ENCODE data around the gene MYMX.

Gene MYMX

GRCh38 chr6:44232676-44233566, 16.2 kb downstream of the MYMX start:
- Histone ChIP-seq H3K4me3 (ENCODE audit: low read length) (no peak overlapping the region), H3K27ac (ENCODE audit: low read depth, low read length) (no peak overlapping the region), H3K9me2 (replicated peaks; ENCODE audit: control insufficient read depth, low read length) (no peaks in the 10 kb centered on the region), H3K4me1 (ENCODE audit: control insufficient read depth, low read length) (peaks cover 9% of the 10 kb centered on the region), H3K36me3 (ENCODE audit: control insufficient read depth, low read length) (peaks cover 80% of the 10 kb centered on the region), H3K79me2 (ENCODE audit: control insufficient read depth, low read length) (peaks cover 5% of the 10 kb centered on the region), H3K4me2 (ENCODE audit: low read length) (no peak overlapping the region), H3K9me3 (ENCODE audit: control insufficient read depth, insufficient read depth, low read length) (no peaks in the 10 kb centered on the region), H3F3A (ENCODE audit: control insufficient read depth, insufficient read depth) (peaks cover 13% of the 10 kb centered on the region), H3K27me3 (ENCODE audit: control insufficient read depth, low read length) (no peaks in the 10 kb centered on the region), H4K20me1 (ENCODE audit: control insufficient read depth, insufficient read depth, low read depth, low read length) (no peaks in the 10 kb centered on the region)
- no peak for TF ChIP-seq EZH2phosphoT487 (IDR thresholded peaks at IDR 0.05; ENCODE audit: borderline replicate concordance, low read length)
- no peak for TF ChIP-seq CTCF (IDR thresholded peaks at IDR 0.05; ENCODE audit: low read depth, low read length, poor library complexity, severe bottlenecking)

GRCh38 chr6:44233567-44234100, 16.9 kb downstream of the MYMX start:
- H3F3A ChIP-seq (ENCODE audit: control insufficient read depth, insufficient read depth): peaks cover 13% of the 10 kb centered on the region
- no peak overlapping the region for H3K4me2 ChIP-seq (ENCODE audit: low read length)
- TF ChIP-seq EZH2phosphoT487 (IDR thresholded peaks at IDR 0.05; ENCODE audit: borderline replicate concordance, low read length): no peak
- no peak for TF ChIP-seq CTCF (IDR thresholded peaks at IDR 0.05; ENCODE audit: low read depth, low read length, poor library complexity, severe bottlenecking)
- H3K4me3 ChIP-seq (ENCODE audit: low read length): no peak overlapping the region
- no peaks in the 10 kb centered on the region for H3K9me3 ChIP-seq (ENCODE audit: control insufficient read depth, insufficient read depth, low read length)
- no peaks in the 10 kb centered on the region for H3K9me2 ChIP-seq (replicated peaks; ENCODE audit: control insufficient read depth, low read length)
- peaks cover 73% of the 10 kb centered on the region for H3K36me3 ChIP-seq (ENCODE audit: control insufficient read depth, low read length)
- no peak overlapping the region for H3K27ac ChIP-seq (ENCODE audit: low read depth, low read length)
- H4K20me1 ChIP-seq (ENCODE audit: control insufficient read depth, insufficient read depth, low read depth, low read length): no peaks in the 10 kb centered on the region
- H3K4me1 ChIP-seq (ENCODE audit: control insufficient read depth, low read length): peaks cover 13% of the 10 kb centered on the region
- no peaks in the 10 kb centered on the region for H3K79me2 ChIP-seq (ENCODE audit: control insufficient read depth, low read length)
- no peaks in the 10 kb centered on the region for H3K27me3 ChIP-seq (ENCODE audit: control insufficient read depth, low read length)

GRCh38 chr6:44234101-44235025, 17.6 kb downstream of the MYMX start:
- peaks cover 13% of the 10 kb centered on the region for H3F3A ChIP-seq (ENCODE audit: control insufficient read depth, insufficient read depth)

More at GRCh38 chr6:44234101-44235025, 17.6 kb downstream of the MYMX start:
- Histone ChIP-seq H3K4me1 (ENCODE audit: control insufficient read depth, low read length) (peaks cover 13% of the 10 kb centered on the region), H3K9me2 (replicated peaks; ENCODE audit: control insufficient read depth, low read length) (no peaks in the 10 kb centered on the region), H3K9me3 (ENCODE audit: control insufficient read depth, insufficient read depth, low read length) (no peaks in the 10 kb centered on the region), H3K27me3 (ENCODE audit: control insufficient read depth, low read length) (no peaks in the 10 kb centered on the region), H3K27ac (ENCODE audit: low read depth, low read length) (no peak overlapping the region), H3K36me3 (ENCODE audit: control insufficient read depth, low read length) (peaks cover 66% of the 10 kb centered on the region), H3K79me2 (ENCODE audit: control insufficient read depth, low read length) (no peaks in the 10 kb centered on the region), H3K4me2 (ENCODE audit: low read length) (no peak overlapping the region), H3K4me3 (ENCODE audit: low read length) (no peak overlapping the region), H4K20me1 (ENCODE audit: control insufficient read depth, insufficient read depth, low read depth, low read length) (no peaks in the 10 kb centered on the region)
- TF ChIP-seq EZH2phosphoT487 (IDR thresholded peaks at IDR 0.05; ENCODE audit: borderline replicate concordance, low read length) (no peak), CTCF (IDR thresholded peaks at IDR 0.05; ENCODE audit: low read depth, low read length, poor library complexity, severe bottlenecking) (peak; percentile 89)

Measured in DOHH2 (cell line).